ENCODE measurements around the gene DAP. TPM values are rescaled to one million over a fixed set of nuclear protein-coding genes. Genes with fewer than 3 reads are reported as not detected.

Gene DAP
- total RNA-seq, 1 experiment from 2014 or later: 95.9 TPM

GRCh38 chr5:10744681-10745080, 16.4 kb downstream of the DAP start:
- intact Hi-C loops (cut with micrococcal nuclease; ENCODE audit: unreplicated experiment): no loop called here
- TF ChIP-seq EZH2 (IDR thresholded peaks at IDR 0.05; ENCODE audit: borderline replicate concordance, low read depth, low read length, poor library complexity, severe bottlenecking): no peak
- TF ChIP-seq CTCF (conservative IDR thresholded peaks at IDR 0.05; ENCODE audit: low read depth, low read length): no peak
- DNase-seq (ENCODE audit: low spot score): no peak
- no peaks in the 10 kb centered on the region for H3K27me3 ChIP-seq (replicated peaks; ENCODE audit: insufficient read depth, low read depth, low read length, poor library complexity)
- ChIA-PET CTCF (no interaction called here), POLR2A (ENCODE audit: low non-redundant PET) (no interaction called here)
- H3K36me3 ChIP-seq (ENCODE audit: insufficient read depth, low read length, poor library complexity, severe bottlenecking): peaks cover 48% of the 10 kb centered on the region
- H3K4me3 ChIP-seq (ENCODE audit: low read depth, low read length, poor library complexity, severe bottlenecking): no peak overlapping the region
- peaks cover 17% of the 10 kb centered on the region for H3K9me3 ChIP-seq (ENCODE audit: low read depth, low read length, poor library complexity, severe bottlenecking)
- BruUV-seq (replicated peaks): no TSS peak
- H3K27ac ChIP-seq (ENCODE audit: low read depth, low read length, poor library complexity, severe bottlenecking): no peak overlapping the region
- H3K4me1 ChIP-seq (ENCODE audit: insufficient read depth, low read length, poor library complexity, severe bottlenecking): no peaks in the 10 kb centered on the region

GRCh38 chr5:10743951-10744350, 17.1 kb downstream of the DAP start:
- CTCF ChIA-PET: no interaction called here
- intact Hi-C loops (cut with micrococcal nuclease; ENCODE audit: unreplicated experiment): no loop called here

GRCh38 chr5:10743526-10743925, 17.5 kb downstream of the DAP start:
- Histone ChIP-seq H3K9me3 (ENCODE audit: low read depth, low read length, poor library complexity, severe bottlenecking) (peaks cover 21% of the 10 kb centered on the region), H3K4me3 (ENCODE audit: low read depth, low read length, poor library complexity, severe bottlenecking) (no peak overlapping the region), H3K4me1 (ENCODE audit: insufficient read depth, low read length, poor library complexity, severe bottlenecking) (no peaks in the 10 kb centered on the region), H3K27me3 (replicated peaks; ENCODE audit: insufficient read depth, low read depth, low read length, poor library complexity) (no peaks in the 10 kb centered on the region), H3K27ac (ENCODE audit: low read depth, low read length, poor library complexity, severe bottlenecking) (no peak overlapping the region), H3K36me3 (ENCODE audit: insufficient read depth, low read length, poor library complexity, severe bottlenecking) (peaks cover 49% of the 10 kb centered on the region)
- ChIA-PET CTCF (no interaction called here), POLR2A (ENCODE audit: low non-redundant PET) (no interaction called here)
- TSS peak; percentile 7 for BruUV-seq (replicated peaks)
- intact Hi-C loops (cut with micrococcal nuclease; ENCODE audit: unreplicated experiment): no loop called here
- no peak for DNase-seq (ENCODE audit: low spot score)
- TF ChIP-seq EZH2 (IDR thresholded peaks at IDR 0.05; ENCODE audit: borderline replicate concordance, low read depth, low read length, poor library complexity, severe bottlenecking): no peak
- TF ChIP-seq CTCF (conservative IDR thresholded peaks at IDR 0.05; ENCODE audit: low read depth, low read length): no peak

More at GRCh38 chr5:10743951-10744350, 17.1 kb downstream of the DAP start:
- Histone ChIP-seq H3K4me1 (ENCODE audit: insufficient read depth, low read length, poor library complexity, severe bottlenecking) (no peaks in the 10 kb centered on the region), H3K27ac (ENCODE audit: low read depth, low read length, poor library complexity, severe bottlenecking) (no peak overlapping the region), H3K27me3 (replicated peaks; ENCODE audit: insufficient read depth, low read depth, low read length, poor library complexity) (no peaks in the 10 kb centered on the region), H3K9me3 (ENCODE audit: low read depth, low read length, poor library complexity, severe bottlenecking) (peaks cover 21% of the 10 kb centered on the region), H3K4me3 (ENCODE audit: low read depth, low read length, poor library complexity, severe bottlenecking) (no peak overlapping the region), H3K36me3 (ENCODE audit: insufficient read depth, low read length, poor library complexity, severe bottlenecking) (peaks cover 48% of the 10 kb centered on the region)
- no peak for DNase-seq (ENCODE audit: low spot score)
- no TSS peak for BruUV-seq (replicated peaks)
- TF ChIP-seq EZH2 (IDR thresholded peaks at IDR 0.05; ENCODE audit: borderline replicate concordance, low read depth, low read length, poor library complexity, severe bottlenecking) (no peak), CTCF (conservative IDR thresholded peaks at IDR 0.05; ENCODE audit: low read depth, low read length) (no peak)
- POLR2A ChIA-PET (ENCODE audit: low non-redundant PET): no interaction called here

Measured in A673 (cell line).